GM18907 (cell line): ENCODE measurements around the gene WNT5A.

Source experiments
- ATAC-seq: cut with Tn5 transposase; IDR thresholded peaks from one replicate; pipeline ENCODE4 v1.9.1; 2021; ENCODE audit warnings: mild to moderate bottlenecking, moderate library complexity; ENCODE audit not compliant: unreplicated experiment

WNT5A gene

DNA sequence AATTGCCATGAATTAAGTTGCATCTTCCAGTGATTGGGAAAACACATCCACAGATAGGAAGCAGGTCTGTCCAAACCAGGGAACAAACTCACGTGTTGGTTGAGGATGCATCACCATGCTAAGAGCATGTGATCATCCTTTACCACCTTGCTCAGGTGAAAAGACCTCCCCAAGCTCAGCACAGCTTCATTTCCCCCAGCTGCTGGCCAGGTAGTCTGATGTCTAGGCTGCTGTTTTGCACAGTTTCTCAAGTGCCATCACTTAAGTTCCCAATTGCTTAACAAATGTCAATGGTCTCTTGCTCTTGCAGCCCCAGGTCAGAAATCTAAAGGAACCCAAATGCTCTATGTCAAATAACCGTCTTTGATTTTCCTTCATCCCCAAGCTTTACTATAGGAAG, 34.2 kb downstream of the WNT5A start:
- ATAC-seq: no peak

DNA sequence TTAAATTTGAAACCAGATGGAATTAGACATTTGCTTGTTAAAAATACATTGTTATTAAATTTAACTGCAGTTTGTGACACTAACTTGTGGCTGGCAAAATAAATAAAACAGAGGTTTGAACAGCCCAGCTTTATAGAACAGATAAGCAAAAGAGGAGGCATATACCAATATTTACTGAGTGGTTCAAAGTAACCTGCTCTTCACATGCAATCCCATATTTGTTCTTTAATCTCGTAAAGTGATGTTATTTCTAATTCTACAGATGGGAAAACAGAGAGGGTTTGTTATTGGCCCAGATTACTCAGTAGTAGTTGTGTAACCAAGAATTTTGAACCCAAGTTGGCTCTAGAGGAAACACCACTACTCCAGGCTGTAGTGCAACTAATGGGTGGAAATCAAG, 37.6 kb downstream of the WNT5A start:
- ATAC-seq: no peak

DNA sequence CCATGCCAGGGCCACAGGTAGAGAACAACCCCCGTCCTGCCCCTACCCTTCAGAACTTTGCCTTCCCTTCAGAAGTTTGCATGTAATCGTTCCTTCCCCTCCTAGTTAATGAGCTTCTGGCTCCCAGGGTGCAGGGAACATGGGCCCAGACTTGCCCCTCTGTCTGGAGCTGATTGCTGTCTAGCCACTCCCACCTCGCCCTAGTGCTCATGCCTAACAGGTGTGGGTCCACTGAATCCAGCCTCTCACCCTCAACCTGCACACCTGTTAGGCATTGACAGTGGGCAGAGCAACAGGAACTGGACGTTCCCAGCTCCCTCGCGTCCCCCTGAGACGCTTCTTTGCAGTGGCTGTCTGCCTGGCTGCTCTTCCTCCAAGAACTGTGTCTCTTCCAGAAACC, 40.3 kb downstream of the WNT5A start:
- no peak for ATAC-seq

DNA sequence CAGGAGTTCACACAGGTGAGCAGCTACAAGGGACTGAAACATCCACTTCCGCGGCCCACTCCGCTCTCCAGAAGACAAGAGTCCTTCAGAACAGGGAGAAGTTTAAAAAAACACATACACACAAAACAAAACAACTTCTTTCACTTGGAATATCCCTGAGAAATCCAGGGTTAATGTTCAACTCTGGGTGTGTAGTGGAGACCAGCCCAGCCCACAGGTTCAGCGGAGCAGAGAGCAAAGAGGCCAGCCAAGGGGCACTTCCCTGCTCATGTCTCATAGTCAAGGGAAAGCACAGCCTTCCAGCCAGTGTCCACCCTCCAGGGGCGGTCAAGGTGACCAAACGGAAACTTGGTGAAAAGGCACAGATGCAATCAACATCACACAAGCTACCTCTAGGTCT, 41.6 kb downstream of the WNT5A start:
- no peak for ATAC-seq

DNA sequence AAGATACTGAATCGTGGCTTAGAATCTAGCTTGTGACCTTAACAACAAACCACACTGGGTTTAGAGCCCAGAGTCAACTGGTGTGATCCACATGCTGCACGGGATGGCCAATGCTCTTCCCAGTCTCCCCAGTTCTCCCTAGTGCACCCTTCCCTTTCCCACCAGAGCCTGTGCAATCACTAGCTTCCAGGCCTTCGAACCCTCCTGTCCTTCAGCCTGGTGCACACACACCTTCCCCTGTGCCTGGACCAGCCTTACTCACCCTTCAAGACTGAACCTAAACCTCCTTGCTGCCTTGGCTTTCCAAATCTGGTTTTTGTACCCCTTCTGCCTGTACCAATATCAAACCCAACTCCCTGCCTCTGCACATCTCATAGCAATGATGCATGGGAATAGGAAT, 43.8 kb downstream of the WNT5A start:
- no peak for ATAC-seq

DNA sequence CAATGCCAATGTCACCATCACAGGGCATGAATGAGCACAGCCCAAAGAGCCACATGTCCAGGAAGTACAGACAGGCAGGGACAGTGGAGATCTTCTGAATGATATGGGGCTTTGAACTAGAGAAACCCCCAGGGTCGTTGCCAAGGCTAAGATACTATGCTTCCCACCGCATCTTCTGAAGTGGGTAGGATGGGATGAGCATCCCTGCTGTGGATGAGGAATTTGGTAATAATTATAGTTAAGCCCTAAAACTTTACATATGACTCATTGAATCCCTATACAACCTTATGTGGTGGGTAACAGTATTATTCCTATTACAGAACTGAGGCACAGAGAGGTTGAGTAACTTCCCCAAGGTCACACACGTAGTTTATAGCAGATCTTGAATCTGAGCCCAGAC, 44.2 kb downstream of the WNT5A start:
- no peak for ATAC-seq

DNA sequence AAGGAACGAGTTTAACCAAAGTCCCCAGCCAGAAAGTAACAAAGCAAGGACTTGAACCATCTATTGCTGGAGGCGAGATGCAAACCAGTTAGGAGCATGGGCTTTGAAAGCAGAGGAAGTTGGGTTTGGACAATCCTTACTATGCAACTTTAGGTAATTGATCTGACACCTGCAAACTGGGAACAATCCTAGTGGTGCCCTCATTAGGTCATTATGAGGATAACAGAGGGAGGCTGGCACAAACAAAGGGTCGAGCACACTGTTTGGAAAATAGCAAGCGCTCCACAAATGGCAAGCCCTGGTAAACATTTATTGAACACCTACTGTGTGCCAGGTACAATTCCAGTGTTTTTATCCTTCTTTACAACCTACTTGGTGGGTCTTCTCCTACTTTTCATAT, 45.6 kb downstream of the WNT5A start:
- no peak for ATAC-seq

DNA sequence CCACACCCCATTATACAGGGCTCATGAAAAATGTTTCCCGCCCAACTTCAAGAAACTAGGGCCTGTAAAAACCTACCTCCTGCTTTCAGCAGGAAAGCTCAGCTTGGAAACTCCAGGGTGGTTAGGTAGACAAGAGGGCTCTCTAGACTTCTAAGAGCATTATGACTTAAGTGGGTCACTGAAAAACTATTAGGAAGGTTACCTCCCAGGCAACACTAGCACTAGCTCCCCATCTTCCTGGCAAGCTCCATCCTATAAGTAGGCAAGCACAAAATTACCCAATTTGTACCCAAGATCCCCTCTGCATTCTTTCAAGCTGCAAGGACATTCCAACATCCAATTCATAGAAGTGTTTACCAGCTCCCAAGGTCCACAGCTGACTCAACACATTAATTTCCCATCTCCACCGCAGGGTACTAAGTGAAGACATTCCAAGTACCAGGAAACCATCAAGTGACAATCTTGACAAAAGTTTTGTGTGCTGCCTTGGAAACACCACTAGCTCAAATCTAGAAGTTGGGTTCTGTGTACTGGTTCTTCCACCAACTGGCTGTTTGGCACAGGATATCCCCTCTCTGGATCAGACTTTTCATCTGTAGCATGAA, 46.9 kb downstream of the WNT5A start:
- no peak for ATAC-seq

DNA sequence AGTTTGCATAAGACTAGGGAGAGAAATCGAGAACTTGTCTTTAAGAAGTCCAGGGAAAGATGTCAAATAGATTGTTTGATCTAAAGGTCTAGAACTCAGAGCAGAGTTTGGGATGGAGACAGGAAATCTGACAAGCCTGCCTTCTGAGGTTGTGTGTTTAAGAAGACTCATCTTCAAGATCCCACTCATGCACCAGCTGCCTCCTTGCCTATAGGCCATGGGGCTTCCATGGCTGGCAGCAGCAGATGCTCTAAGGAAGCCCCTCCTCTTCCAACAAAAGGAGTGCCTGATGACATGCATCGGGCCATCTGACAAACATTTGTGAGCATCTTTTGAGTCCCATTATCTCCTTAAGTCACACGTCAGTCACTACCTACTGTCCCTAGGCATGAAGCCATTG, 47.4 kb downstream of the WNT5A start:
- no peak for ATAC-seq

DNA sequence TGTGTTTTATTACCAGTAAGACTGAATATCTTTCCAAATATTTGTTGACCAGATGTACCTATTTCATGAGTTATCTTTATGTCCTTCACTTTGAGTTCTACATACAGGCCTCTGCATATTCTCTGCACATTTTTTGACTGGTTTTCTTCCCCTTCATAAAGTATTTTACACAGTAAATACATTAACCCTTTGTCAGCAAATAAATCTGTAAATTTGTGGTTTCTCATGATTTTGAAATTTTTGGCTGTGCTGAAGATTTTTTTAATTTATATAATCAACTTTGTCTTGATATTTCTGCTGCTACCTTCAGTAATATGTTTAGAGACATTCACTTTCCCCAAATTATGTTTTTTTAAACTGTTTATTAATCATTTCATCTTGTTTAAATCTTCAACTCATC, 50.5 kb downstream of the WNT5A start:
- no peak for ATAC-seq

DNA sequence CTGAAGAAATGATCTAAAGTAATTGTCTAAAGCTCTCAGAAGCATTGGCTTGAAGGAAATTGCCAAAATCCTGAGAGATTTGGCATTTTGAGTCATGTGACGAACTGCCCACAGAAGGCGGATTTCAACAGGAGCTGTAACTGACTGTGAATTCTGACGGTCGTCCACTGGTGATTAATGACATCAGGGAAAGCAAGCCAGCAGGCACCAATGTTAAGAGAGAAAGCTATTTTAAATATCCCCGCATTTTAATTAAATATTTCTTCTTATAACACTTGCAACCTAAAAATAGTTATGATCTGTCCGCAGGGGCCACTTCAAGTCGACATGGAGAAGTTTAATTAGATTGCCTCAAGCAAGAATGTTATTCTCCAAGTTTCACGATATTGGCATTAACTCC, 51.6 kb downstream of the WNT5A start:
- ATAC-seq: no peak

DNA sequence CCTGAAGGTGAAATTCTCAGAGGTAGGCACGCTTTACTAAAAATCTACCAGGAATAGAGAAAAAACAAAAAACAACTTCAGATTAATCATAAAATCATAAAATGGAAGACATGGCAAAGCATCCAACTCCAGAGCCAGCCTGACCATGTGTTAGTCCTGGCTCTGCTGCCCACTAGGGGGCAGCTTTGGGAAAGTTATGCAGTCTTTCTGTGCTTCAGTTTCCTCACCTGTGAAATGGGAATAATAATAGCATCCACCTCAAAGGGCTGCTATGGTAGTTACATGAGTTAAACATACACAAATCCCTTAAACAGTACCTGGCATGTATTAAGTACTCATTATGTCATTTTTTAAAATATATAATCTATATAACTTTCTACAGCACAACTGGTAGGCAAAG, 52.3 kb downstream of the WNT5A start:
- ATAC-seq: no peak

DNA sequence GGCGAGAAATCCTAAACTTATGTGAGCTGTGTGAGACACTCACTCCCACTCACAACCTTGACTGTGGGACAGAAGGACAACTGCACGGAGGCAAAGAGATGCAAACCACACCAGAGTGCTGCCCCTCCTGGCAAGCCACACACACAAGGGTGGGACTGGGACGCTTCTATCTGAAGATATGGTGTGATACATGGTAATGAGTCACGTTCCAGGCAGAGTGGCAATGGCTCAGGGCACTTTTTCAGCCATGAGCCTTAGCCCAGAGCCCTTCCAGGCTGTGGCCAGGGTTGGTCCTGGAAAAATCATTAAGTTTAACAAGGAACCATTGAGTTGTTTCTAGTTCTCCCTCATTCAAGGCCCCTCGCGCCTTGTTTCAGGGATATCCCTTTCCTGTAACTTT, 56.1 kb downstream of the WNT5A start:
- ATAC-seq: no peak

DNA sequence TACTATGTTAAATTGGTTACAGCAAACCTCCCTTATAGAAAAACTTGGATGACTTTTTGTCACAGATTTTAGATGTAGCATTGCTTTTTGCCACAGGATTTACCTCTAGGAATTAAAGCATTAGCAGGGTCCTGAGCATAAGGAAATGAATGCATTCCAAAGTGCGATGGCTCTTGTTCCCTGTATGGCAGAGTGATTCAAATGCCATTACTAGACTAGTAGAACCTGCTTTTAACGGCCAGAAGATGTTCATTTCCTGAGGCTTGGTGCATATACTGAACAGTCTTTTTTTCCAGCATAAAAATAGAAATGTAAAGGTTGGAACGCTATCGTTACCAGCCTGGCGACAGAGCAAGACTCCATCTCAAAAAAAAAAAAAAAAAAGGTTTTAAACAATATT, 59.4 kb downstream of the WNT5A start:
- no peak for ATAC-seq

DNA sequence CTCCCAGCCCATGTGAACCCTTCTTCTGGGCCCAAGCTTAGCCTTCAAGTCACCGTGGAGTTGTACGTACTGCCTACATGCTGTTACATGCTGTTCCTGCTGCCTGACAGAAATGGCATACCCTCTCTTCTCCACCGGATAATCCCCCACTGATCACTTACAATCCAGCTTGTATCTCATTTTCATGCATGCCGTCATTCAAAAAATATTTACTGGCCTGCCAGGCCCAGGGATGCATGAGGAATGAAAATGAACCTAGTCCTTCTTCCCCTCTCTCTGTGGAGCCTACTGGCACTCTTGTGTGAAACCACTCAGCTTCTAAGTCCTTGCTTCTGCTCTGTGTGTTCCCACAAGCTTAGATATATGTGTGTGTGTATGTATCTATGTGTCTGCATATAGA, 60.6 kb downstream of the WNT5A start:
- no peak for ATAC-seq

DNA sequence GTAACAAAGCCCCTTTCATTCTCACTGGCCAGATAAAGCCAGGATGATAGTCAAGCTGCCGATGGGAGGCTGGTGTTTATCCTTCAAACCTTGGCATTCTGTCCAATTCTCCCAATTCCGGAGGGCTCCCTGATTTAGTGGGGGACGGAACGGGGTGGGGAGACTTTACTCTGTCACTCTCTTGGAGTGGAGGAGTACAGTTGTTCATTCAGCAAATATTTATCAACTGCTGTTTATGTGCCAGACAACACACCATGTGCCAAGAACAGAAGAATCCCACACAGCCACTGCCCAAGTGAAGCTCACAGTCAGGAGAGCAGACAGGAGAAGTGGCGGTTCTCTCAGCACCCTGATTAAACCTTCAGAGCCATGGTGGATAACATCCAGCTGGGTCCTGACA, 63.3 kb downstream of the WNT5A start:
- no peak for ATAC-seq

DNA sequence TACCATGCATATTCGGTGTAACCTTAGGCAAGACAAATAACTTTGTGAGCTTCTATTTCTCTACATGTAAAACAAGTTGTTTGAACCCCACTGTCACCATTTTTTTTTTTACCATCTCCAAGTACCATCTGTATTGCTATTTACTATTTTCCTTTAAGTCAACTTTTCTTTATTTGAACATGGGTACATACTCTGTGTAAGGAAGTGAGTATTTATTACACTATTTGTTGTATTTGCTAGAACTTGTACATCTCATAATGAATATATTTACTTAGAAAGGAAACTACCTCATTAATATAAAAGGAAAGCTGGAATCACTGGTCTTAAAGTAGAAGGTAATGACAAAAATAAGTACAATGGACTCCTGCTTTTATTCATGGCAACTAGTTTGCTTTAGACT, 69.9 kb downstream of the WNT5A start:
- no peak for ATAC-seq

DNA sequence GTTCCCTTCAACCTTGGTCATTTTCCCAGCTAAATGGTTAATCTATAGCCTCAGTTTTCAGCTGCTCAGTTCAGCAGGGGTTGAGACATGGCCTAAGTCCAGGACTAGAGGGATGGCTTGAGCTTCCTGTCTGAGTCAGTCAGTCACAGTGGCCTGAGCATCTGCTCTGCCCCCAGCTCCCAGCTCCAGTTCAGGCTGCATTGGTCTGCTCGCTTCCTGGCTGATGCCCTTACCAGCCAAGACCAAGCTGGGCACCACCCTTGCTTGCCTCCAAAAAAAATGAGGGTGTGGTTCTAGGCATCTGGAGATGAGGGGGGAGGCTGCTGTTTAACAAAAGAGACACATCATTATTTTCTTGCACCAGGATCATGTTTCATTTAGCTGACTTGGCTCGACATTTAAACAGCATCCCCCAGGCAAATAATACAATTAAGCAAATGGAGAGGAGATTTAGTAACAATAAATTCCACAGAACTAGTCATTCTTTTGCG, 70.7 kb downstream of the WNT5A start:
- no peak for ATAC-seq
